ENCODE measurements around the gene KCNIP4.

- TF ChIP-seq EZH2 (IDR thresholded peaks at IDR 0.05) (no peak), POLR2AphosphoS5 (IDR thresholded peaks at IDR 0.05; ENCODE audit: borderline replicate concordance, low read depth, low read length) (no peak), FOXP2 (optimal IDR thresholded peaks at IDR 0.05; ENCODE audit: control extremely low read depth, extremely low read length, insufficient read depth) (no peak)
Measured at GRCh38 chr4:20764366-20764992, 1184.1 kb downstream of the KCNIP4 start.
